SK-N-SH treated with all-trans-retinoic acid at 6 μM for 48 hours (cell line): ENCODE results near the gene S100A5.
"Not testable (repeated sequence)": the region's sequence is repeated elsewhere in the genome, so short reads cannot be mapped to it uniquely, and the experiment has no call there.

Source experiments
- ATAC-seq: fragments of 200-7000 bp; cut with Tn5 transposase; 3 replicates; pipeline ENCODE4 v1.9.1; 2020; ENCODE audit warnings: mild to moderate bottlenecking, moderate library complexity
- ARNTL ChIP-seq: fragments of 450-650 bp; formaldehyde crosslinking; IDR thresholded peaks from 2 replicates; pipeline ENCODE4 v1.5.0; 2020; ENCODE audit warnings: low read depth, mild to moderate bottlenecking, moderate library complexity, borderline replicate concordance
- BACH2 ChIP-seq: fragments of 250-450 bp; sonication (Bioruptor Pico); IDR thresholded peaks from 2 replicates; pipeline ENCODE4 v1.9.0; 2021; ENCODE audit warnings: mild to moderate bottlenecking, borderline replicate concordance
- CSDC2 ChIP-seq: fragments of 250-450 bp; sonication (Bioruptor Pico); IDR thresholded peaks from 2 replicates; pipeline ENCODE4 v1.5.0; 2020; ENCODE audit warnings: mild to moderate bottlenecking, moderate library complexity
- ESRRG ChIP-seq: fragments of 250-450 bp; sonication (Bioruptor Pico); IDR thresholded peaks from 2 replicates; pipeline ENCODE4 v1.6.1; 2021; ENCODE audit warnings: mild to moderate bottlenecking
- ISL1 ChIP-seq: fragments of 250-450 bp; sonication (Bioruptor Pico); IDR thresholded peaks from 2 replicates; pipeline ENCODE4 v2.1.2; 2022; ENCODE audit warnings: mild to moderate bottlenecking, moderate library complexity
- PPARA ChIP-seq: fragments of 250-450 bp; sonication (Bioruptor Pico); IDR thresholded peaks from 2 replicates; pipeline ENCODE4 v1.5.0; 2020; ENCODE audit warnings: mild to moderate bottlenecking, borderline replicate concordance
- RARB ChIP-seq: fragments of 250-450 bp; sonication (Bioruptor Pico); IDR thresholded peaks from 2 replicates; pipeline ENCODE4 v1.8.0; 2021; ENCODE audit warnings: mild to moderate bottlenecking, moderate library complexity
- SNAI2 ChIP-seq: fragments of 250-450 bp; sonication (Bioruptor Pico); IDR thresholded peaks from 2 replicates; pipeline ENCODE4 v1.5.0; 2020; ENCODE audit warnings: mild to moderate bottlenecking, moderate library complexity
- TCF4 ChIP-seq: fragments of 250-450 bp; sonication (Bioruptor Pico); IDR thresholded peaks from 2 replicates; pipeline ENCODE4 v1.8.0; 2021; ENCODE audit warnings: mild to moderate bottlenecking, moderate library complexity, borderline replicate concordance
- TOX ChIP-seq: fragments of 250-450 bp; sonication (Bioruptor Pico); IDR thresholded peaks from 2 replicates; pipeline ENCODE4 v1.8.0; 2021; ENCODE audit warnings: mild to moderate bottlenecking, moderate library complexity, borderline replicate concordance
- ZC3H10 ChIP-seq: fragments of 250-450 bp; sonication (Bioruptor Pico); IDR thresholded peaks from 2 replicates; pipeline ENCODE4 v1.5.1; 2021; ENCODE audit warnings: mild to moderate bottlenecking, moderate library complexity
- ZFP3 ChIP-seq: fragments of 250-450 bp; sonication (Bioruptor Pico); IDR thresholded peaks from 2 replicates; pipeline ENCODE4 v1.5.0; 2020; ENCODE audit warnings: mild to moderate bottlenecking, moderate library complexity
- ZFP30 ChIP-seq: fragments of 450-650 bp; formaldehyde crosslinking; IDR thresholded peaks from 2 replicates; pipeline ENCODE4 v1.5.0; 2022; ENCODE audit warnings: mild to moderate bottlenecking, moderate library complexity
- ZNF565 ChIP-seq: fragments of 450-650 bp; formaldehyde crosslinking; conservative IDR thresholded peaks from 2 replicates; pipeline ENCODE4 v1.5.0; 2020; ENCODE audit warnings: low read depth, mild to moderate bottlenecking, moderate library complexity
- ZNF70 ChIP-seq: fragments of 450-650 bp; formaldehyde crosslinking; IDR thresholded peaks from 2 replicates; pipeline ENCODE4 v1.5.0; 2020; ENCODE audit warnings: mild to moderate bottlenecking, moderate library complexity
- TF ChIP-seq, protein P1 (sequence below): fragments of 250-450 bp; sonication (Bioruptor Pico); IDR thresholded peaks from 2 replicates; pipeline ENCODE4 v1.5.1; 2021; ENCODE audit warnings: mild to moderate bottlenecking, moderate library complexity
- TF ChIP-seq, protein P2 (sequence below): fragments of 250-450 bp; sonication (Bioruptor Pico); IDR thresholded peaks from 2 replicates; pipeline ENCODE4 v1.8.0; 2020; ENCODE audit warnings: mild to moderate bottlenecking, moderate library complexity, borderline replicate concordance
- TF ChIP-seq, protein P3 (sequence below): fragments of 250-450 bp; sonication (Bioruptor Pico); IDR thresholded peaks from 2 replicates; pipeline ENCODE4 v1.5.0; 2020; ENCODE audit warnings: mild to moderate bottlenecking, moderate library complexity
- TF ChIP-seq, protein P4 (sequence below): fragments of 250-450 bp; sonication (Bioruptor Pico); IDR thresholded peaks from 2 replicates; pipeline ENCODE4 v1.8.0; 2021; ENCODE audit warnings: low read depth, mild to moderate bottlenecking, moderate library complexity, borderline replicate concordance

Gene S100A5

DNA sequence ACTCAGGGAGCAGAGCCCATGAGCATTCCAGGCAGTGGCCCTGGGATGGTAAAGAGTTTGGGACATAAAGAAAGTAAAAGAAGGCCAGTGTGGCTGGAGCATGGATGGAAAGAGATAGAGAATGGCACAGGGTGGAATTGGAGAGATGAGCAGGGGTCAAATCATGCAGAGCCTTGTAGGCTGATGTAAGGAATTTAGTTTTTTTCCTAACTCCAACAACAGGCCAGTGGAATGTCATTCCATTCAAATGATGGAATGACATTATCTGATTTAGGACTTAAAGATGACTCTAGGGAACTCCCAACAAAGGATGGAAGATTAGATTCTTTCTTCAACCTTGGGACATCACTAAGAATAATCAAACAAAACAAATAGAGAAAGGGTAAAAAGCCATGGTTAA, 37.8 kb upstream of the S100A5 start (continued):
- TF ChIP-seq, protein P1, sequence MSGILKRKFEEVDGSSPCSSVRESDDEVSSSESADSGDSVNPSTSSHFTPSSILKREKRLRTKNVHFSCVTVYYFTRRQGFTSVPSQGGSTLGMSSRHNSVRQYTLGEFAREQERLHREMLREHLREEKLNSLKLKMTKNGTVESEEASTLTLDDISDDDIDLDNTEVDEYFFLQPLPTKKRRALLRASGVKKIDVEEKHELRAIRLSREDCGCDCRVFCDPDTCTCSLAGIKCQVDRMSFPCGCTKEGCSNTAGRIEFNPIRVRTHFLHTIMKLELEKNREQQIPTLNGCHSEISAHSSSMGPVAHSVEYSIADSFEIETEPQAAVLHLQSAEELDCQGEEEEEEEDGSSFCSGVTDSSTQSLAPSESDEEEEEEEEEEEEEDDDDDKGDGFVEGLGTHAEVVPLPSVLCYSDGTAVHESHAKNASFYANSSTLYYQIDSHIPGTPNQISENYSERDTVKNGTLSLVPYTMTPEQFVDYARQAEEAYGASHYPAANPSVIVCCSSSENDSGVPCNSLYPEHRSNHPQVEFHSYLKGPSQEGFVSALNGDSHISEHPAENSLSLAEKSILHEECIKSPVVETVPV (CRISPR knock-in tag) = no peak
- TF ChIP-seq TCF4 (CRISPR knock-in tag) (no peak), SNAI2 (no peak), BACH2 (CRISPR knock-in tag) (no peak), ZNF70 (CRISPR knock-in tag) (no peak)

DNA sequence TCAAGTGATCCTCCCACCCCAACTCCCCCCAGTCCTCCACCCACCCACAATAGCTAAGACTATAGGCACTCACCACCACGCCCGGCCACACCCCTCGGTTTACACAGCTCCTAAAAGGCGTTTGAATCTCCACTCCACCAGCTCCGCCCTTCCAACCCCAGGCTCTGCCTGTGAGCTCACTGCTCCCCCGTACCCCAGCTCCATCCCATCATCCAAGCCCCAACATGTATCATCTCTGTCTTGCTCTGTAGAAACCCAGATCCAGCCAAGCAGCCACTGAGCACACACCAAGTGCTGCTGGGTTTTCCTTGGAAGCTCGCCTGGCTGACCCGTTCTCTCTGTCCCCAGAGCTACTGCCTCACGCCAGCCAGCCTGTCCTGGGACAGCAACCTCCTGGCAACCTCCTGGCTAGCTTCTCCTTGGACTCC, 36.9 kb upstream of the S100A5 start:
- TF ChIP-seq ARNTL (CRISPR knock-in tag) = no peak
- TF ChIP-seq ZNF70 (CRISPR knock-in tag) = no peak
- TF ChIP-seq ZFP30 (CRISPR knock-in tag) = no peak
- no peak for TF ChIP-seq ZNF565 (CRISPR knock-in tag)
- TF ChIP-seq, protein P2, sequence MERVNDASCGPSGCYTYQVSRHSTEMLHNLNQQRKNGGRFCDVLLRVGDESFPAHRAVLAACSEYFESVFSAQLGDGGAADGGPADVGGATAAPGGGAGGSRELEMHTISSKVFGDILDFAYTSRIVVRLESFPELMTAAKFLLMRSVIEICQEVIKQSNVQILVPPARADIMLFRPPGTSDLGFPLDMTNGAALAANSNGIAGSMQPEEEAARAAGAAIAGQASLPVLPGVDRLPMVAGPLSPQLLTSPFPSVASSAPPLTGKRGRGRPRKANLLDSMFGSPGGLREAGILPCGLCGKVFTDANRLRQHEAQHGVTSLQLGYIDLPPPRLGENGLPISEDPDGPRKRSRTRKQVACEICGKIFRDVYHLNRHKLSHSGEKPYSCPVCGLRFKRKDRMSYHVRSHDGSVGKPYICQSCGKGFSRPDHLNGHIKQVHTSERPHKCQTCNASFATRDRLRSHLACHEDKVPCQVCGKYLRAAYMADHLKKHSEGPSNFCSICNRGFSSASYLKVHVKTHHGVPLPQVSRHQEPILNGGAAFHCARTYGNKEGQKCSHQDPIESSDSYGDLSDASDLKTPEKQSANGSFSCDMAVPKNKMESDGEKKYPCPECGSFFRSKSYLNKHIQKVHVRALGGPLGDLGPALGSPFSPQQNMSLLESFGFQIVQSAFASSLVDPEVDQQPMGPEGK (CRISPR knock-in tag) = no peak
- no peak for TF ChIP-seq TCF4 (CRISPR knock-in tag)
- TF ChIP-seq, protein P1 (CRISPR knock-in tag) = no peak
- no peak for ATAC-seq

DNA sequence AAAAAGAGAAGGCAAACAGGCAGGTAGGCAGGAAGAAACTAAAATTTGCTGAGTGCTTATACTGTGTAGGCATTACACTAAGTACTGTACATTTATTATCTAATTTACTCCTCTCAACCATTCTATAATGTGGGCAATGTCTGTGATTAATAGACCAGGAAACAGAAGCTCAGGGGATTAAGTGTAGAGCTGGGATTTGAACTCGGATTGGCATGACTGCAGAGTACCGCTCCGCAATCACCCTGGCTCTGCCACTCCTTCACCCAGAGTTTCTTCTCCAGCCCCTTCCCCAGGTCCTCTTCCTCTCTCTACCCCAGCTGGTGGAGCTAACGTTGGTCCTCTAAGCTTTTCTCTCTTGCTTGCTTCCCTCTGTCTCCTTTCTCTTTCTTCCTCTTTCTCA, 36.4 kb upstream of the S100A5 start:
- ATAC-seq = no peak

DNA sequence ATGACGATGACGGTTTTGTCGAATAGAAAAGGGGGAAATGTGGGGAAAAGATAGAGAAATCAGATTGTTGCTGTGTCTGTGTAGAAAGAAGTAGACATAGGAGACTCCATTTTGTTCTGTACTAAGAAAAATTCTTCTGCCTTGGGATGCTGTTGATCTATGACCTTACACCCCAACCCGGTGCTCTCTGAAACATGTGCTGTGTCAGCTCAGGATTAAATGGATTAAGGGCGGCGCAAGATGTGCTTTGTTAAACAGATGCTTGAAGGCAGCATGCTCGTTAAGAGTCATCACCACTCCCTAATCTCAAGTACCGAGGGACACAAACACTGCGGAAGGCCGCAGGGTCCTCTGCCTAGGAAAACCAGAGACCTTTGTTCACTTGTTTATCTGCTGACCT, 34.8 kb upstream of the S100A5 start:
- ATAC-seq = not testable (repeated sequence)

More for the DNA sequence above, 36.4 kb upstream of the S100A5 start:
- TF ChIP-seq, protein P1 (CRISPR knock-in tag) = no peak
- TF ChIP-seq ESRRG = no peak
- no peak for TF ChIP-seq CSDC2
- TF ChIP-seq, protein P3, sequence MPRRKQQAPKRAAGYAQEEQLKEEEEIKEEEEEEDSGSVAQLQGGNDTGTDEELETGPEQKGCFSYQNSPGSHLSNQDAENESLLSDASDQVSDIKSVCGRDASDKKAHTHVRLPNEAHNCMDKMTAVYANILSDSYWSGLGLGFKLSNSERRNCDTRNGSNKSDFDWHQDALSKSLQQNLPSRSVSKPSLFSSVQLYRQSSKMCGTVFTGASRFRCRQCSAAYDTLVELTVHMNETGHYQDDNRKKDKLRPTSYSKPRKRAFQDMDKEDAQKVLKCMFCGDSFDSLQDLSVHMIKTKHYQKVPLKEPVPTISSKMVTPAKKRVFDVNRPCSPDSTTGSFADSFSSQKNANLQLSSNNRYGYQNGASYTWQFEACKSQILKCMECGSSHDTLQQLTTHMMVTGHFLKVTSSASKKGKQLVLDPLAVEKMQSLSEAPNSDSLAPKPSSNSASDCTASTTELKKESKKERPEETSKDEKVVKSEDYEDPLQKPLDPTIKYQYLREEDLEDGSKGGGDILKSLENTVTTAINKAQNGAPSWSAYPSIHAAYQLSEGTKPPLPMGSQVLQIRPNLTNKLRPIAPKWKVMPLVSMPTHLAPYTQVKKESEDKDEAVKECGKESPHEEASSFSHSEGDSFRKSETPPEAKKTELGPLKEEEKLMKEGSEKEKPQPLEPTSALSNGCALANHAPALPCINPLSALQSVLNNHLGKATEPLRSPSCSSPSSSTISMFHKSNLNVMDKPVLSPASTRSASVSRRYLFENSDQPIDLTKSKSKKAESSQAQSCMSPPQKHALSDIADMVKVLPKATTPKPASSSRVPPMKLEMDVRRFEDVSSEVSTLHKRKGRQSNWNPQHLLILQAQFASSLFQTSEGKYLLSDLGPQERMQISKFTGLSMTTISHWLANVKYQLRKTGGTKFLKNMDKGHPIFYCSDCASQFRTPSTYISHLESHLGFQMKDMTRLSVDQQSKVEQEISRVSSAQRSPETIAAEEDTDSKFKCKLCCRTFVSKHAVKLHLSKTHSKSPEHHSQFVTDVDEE (CRISPR knock-in tag) = no peak
- TF ChIP-seq ZNF70 (CRISPR knock-in tag) = no peak
- no peak for TF ChIP-seq ISL1 (CRISPR knock-in tag)
- no peak for TF ChIP-seq ZC3H10
- TF ChIP-seq, protein P4, sequence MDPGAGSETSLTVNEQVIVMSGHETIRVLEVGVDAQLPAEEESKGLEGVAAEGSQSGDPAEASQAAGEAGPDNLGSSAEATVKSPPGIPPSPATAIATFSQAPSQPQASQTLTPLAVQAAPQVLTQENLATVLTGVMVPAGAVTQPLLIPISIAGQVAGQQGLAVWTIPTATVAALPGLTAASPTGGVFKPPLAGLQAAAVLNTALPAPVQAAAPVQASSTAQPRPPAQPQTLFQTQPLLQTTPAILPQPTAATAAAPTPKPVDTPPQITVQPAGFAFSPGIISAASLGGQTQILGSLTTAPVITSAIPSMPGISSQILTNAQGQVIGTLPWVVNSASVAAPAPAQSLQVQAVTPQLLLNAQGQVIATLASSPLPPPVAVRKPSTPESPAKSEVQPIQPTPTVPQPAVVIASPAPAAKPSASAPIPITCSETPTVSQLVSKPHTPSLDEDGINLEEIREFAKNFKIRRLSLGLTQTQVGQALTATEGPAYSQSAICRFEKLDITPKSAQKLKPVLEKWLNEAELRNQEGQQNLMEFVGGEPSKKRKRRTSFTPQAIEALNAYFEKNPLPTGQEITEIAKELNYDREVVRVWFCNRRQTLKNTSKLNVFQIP (CRISPR knock-in tag) = no peak
- TF ChIP-seq TCF4 (CRISPR knock-in tag) = no peak
- TF ChIP-seq RARB (CRISPR knock-in tag) = no peak
- TF ChIP-seq ZFP3 (CRISPR knock-in tag) = no peak
- TF ChIP-seq ZFP30 (CRISPR knock-in tag) = no peak
- TF ChIP-seq TOX = no peak
- TF ChIP-seq, protein P2 (CRISPR knock-in tag) = no peak
- no peak for TF ChIP-seq PPARA
- TF ChIP-seq, all 23 proteins: peak for 0

DNA sequence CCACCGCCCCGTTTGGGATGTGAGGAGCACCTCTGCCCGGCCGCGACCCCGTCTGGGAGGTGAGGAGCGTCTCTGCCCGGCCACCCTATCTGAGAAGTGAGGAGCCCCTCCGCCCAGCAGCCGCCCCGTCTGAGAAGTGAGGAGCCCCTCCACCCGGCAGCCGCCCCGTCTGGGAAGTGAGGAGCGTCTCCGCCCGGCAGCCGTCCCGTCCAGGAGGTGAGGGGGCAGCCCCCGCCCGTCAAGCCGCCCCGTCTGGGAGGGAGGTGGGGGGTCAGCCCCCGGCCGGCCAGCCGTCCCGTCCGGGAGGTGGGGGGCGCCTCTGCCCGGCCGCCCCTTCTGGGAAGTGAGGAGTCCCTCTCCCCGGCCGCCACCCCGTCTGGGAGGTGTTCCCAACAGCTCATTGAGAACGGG, 34.4 kb upstream of the S100A5 start:
- not testable (repeated sequence) for ATAC-seq
